Amniotic epithelial cell (primary cell): ENCODE results near the gene FIGNL1.

Experiments used
- DNase-seq: peaks from one replicate; pipeline ENCODE4 v3.0.0-alpha.2; 2010; ENCODE audit warnings: low read depth

Gene FIGNL1, protein sequence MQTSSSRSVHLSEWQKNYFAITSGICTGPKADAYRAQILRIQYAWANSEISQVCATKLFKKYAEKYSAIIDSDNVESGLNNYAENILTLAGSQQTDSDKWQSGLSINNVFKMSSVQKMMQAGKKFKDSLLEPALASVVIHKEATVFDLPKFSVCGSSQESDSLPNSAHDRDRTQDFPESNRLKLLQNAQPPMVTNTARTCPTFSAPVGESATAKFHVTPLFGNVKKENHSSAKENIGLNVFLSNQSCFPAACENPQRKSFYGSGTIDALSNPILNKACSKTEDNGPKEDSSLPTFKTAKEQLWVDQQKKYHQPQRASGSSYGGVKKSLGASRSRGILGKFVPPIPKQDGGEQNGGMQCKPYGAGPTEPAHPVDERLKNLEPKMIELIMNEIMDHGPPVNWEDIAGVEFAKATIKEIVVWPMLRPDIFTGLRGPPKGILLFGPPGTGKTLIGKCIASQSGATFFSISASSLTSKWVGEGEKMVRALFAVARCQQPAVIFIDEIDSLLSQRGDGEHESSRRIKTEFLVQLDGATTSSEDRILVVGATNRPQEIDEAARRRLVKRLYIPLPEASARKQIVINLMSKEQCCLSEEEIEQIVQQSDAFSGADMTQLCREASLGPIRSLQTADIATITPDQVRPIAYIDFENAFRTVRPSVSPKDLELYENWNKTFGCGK

DNA sequence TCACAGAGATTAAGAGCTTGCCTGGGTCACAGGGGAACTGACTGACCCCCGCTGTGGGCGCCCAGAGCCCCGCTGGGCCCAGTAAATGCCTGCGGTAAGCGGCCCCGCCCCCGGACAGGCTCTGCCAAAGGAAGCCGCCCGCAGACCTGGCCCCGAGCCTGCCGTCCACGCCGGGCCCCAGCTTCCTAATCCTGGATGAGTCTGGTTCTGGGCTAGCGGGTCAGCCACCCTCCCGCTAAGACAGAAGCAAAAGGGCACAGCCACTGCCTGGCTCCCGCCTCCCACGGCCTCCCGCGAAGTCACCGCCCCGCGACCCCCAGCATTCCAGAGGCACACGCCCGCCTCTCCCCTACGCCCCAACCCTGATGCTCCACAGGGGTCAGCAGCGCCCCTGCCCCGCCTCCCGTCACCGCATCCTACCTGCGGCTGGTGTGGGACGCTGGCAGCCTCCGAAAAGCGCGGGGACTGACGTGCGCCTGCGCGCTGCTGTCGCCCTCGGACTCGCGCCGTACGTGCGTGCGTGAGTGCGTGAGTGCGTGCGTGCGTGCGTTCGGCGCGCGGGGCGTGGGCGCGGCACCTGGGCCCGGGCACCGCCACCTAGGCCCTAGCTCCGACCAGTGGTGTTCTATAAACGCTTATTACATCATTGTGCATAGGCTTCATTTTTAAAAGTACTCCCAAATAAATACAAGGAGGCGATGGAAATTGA lies at the start of gene FIGNL1:
Gene FIGNL1, minus strand, starts transcription at position 470 of the 709 bp plus-strand sequence. CDS start 3,063 bp downstream, outside the sequence.
- peak; percentile 56 for DNase-seq

GRCh38 chr7:50499092-50499491 lies 48.9 kb upstream of the FIGNL1 start:
- DNase-seq = no peak

DNA sequence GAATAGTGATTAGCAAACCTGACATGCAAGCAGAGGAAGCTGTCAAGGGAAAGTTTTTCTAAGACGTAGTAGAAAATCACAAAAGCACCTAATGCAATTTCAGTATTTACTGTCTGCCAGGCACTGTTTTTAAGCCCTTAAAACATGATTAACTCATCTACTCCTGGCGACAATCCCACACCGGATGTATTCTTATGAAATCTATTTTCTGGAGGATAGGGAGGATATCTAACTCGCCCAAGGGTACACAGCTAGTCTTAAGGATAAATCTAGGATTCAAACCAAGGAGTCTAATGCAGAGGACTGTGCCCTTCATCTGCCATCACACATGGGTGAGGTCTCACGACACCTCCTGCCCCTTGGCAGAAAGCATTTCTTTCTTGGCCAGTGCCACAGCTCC lies 47.8 kb upstream of the FIGNL1 start:
- peak; percentile 82 for DNase-seq

GRCh38 chr7:50497068-50497642 lies 47.0 kb upstream of the FIGNL1 start:
- peak; percentile 94 for DNase-seq

DNA sequence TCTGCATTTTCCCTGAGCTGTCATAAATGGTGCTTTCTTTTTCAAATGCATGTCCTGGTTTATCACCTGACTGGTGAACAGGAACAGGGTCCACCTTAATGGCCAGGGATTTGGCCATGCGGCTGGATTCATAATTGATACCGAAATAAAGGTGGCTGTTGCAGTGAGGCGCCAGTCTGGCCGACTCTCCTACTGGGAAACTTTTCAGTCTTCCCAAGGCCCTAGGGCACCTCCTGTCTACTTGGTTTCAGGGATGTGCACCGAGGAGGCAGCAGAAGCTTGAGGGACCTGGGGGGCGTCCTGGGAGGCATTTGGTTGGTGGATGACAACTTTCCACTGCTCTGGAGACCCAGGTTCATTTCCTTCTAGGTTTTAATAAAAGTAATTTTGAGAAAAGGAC lies 46.4 kb upstream of the FIGNL1 start:
- no peak for DNase-seq

- DNase-seq = no peak
Observed at GRCh38 chr7:50495746-50496145, 45.6 kb upstream of the FIGNL1 start.

- no peak for DNase-seq
Observed at GRCh38 chr7:50492770-50493519, 42.8 kb upstream of the FIGNL1 start.

DNA sequence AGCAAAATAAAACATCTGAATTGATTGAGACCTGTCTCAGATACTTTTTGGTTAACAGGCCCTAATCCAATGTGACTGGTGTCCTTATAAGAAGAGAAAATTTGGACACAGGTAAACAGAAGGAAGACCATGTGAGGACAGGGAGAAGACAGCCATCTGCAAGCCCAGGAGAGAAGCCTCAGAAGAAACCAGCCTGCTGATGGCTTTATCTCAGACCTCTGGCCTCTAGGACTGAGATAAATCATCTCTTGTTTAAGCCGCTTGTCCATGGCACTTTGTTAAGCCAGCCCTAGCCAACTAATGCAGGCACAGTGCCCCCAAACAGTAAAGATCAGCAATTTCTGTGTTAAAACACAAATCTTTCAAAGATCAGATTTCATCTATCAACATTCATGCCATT lies 41.8 kb upstream of the FIGNL1 start:
- DNase-seq = no peak

DNA sequence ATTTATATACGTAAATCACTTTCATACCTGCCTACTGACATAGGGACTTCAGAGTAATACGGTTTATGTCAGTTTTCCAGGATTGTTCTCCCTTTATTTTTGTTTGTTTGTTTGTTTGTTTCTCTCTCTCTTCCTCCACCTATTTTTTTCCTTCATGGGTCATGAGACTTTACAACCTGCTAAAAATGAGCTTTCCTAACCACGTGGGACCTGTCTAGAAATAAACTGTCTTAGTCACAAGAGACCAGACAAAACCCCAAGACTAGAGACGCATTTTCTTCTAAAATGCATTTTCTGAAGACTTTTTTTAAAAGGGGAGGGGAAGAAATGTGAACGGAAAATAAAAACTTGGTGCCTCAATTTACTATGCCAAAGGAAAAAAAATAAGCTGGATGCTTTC lies 41.1 kb upstream of the FIGNL1 start:
- DNase-seq = no peak

- DNase-seq = no peak
Observed at GRCh38 chr7:50488379-50488778, 38.2 kb upstream of the FIGNL1 start.

DNA sequence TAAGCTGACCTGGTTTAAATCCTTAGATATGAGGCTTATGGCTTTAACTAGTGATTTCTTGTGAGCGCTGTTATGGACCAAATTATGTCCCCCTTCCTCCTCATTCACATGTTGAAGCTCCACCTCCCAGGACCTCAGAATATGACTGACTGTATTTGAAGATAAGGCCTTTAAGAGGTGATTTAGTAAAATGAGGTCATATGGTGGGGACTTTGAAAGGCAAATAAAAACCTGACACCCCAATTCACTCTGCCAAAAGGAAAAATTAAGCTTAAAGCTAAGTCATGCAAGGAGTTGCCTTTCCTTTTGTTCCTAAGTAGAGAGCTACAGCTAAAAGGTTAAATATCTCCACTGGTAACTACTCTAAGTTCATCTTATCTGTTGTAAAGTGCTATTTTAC lies 36.4 kb upstream of the FIGNL1 start:
- no peak for DNase-seq

GRCh38 chr7:50481867-50482266 lies 31.7 kb upstream of the FIGNL1 start:
- no peak for DNase-seq

GRCh38 chr7:50480797-50481196 lies 30.6 kb upstream of the FIGNL1 start:
- no peak for DNase-seq

DNA sequence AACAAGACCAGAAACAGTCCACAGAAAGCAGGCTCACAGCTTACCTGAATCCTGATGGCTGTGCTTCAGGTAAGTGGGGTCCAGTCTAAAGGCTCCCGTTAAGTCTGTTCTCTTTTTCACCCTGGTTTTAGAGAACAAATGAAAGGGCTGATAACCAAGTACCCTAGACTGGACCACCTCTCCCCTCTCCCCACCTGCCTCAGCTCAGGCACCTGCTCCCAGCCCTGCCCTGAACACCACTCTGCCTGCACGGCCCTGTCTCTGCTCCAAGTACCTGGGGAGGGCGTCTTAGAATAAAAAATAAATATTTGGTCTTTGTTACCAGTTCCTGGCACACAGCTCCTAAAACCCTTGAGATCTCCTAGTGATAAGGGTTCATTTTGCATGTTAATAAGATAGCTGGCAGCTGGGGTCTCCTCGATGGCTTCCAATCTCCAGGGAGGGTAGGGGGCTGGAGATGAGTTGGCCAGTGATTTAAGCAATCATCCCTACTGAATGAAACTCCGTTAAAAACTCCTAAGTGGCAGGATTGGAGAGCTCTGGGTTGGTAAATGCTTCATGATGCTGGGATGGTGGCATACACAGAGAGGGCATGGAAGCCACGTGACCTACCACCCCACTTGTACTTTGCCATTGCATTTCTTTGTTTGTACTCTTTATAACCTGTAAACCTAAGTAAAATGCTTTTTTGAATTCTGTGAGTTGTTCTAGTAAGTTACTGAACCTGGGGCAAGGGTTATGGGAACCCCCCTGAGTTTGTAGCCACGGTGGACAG lies 29.8 kb upstream of the FIGNL1 start:
- DNase-seq = no peak

- DNase-seq = no peak
Observed at GRCh38 chr7:50477640-50478039, 27.5 kb upstream of the FIGNL1 start.

DNA sequence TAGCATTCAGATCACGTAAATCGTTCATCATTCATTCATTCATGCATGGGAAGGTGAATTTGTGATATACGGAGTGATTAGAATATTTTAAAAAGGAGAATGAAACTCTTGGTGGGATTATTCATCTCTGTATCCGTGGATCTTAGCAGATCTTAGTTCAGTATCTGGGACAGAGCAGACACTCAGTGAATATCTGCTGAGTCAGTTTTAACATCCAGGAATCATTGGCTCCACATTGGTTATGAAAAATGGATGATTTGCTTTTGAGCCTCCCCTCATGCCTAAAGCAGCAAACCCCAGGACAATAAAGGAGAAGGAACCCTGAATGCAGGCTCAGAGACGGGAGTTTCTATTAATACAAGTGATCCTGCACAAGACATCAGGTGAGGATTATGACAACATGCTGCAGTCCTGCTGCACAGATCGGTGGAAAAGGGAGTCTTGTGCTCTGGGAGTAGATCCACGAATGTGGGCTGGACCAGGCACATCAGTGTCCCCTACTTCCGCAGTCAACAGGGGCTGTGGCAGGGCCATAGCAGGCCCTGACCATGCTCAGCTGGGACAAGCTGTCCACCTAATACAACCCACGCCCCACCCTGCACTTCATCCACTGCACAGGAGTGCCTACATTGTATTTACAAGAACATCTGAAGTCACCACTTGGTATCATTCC lies 26.9 kb upstream of the FIGNL1 start:
- no peak for DNase-seq

- no peak for DNase-seq
Observed at GRCh38 chr7:50475340-50475739, 25.2 kb upstream of the FIGNL1 start.

GRCh38 chr7:50474382-50475160 lies 24.4 kb upstream of the FIGNL1 start:
- DNase-seq = no peak

- DNase-seq = no peak
Observed at GRCh38 chr7:50473531-50473930, 23.4 kb upstream of the FIGNL1 start.

DNA sequence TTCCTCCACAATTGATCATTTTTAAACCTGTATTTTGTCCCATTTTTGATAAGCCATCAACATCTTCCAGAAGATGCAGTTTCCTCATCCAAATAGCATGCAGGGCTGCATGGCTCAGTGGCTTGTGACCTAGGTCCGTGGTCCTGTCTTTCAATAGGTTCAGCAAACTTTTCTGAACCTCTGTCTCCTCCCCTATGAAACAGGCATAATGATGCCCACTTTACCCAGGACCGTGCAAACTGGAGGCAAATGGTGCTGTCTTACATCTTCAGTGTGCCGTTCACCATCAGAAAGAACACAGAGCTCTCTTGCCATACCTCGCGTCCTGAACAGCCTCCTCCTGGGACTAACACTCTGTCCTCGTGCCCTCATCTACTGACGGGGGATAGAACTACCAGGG lies 22.3 kb upstream of the FIGNL1 start:
- DNase-seq = no peak
